HepG2 (cell line): ENCODE measurements around the gene SLC25A1. TPM values are rescaled to one million over a fixed set of nuclear protein-coding genes. Genes with fewer than 3 reads are reported as not detected.

ENCODE experiments used
- BCL6 ChIP-seq: IDR thresholded peaks from 2 replicates; pipeline ENCODE4 v1.6.1; 2016; ENCODE audit warnings: missing genetic modification reagents, missing compliant biosample characterization
- CAMTA2 ChIP-seq: sonication (generic); formaldehyde crosslinking; IDR thresholded peaks from 2 replicates; pipeline ENCODE4 v1.4.0; 2020; ENCODE audit warnings: mild to moderate bottlenecking, missing genetic modification reagents, borderline replicate concordance
- CBX5 ChIP-seq: sonication (generic); formaldehyde crosslinking; IDR thresholded peaks from 2 replicates; pipeline ENCODE4 v1.4.0; 2020; ENCODE audit warnings: missing genetic modification reagents, borderline replicate concordance
- ELF1 ChIP-seq: sonication (generic); formaldehyde crosslinking; IDR thresholded peaks from 2 replicates; pipeline ENCODE4 v1.4.0; 2020; ENCODE audit warnings: missing genetic modification reagents
- FOXK1 ChIP-seq: sonication (generic); formaldehyde crosslinking; IDR thresholded peaks from 2 replicates; pipeline ENCODE4 v1.4.0; 2020; ENCODE audit warnings: low read depth, missing genetic modification reagents, borderline replicate concordance
- HDAC1 ChIP-seq: sonication (generic); formaldehyde crosslinking; IDR thresholded peaks from 2 replicates; pipeline ENCODE4 v1.5.1; 2020; ENCODE audit warnings: mild to moderate bottlenecking, missing genetic modification reagents
- HOXA5 ChIP-seq: sonication (generic); formaldehyde crosslinking; IDR thresholded peaks from 2 replicates; pipeline ENCODE4 v1.4.0; 2020; ENCODE audit warnings: missing genetic modification reagents
- NFYC ChIP-seq: IDR thresholded peaks from 2 replicates; pipeline ENCODE4 v1.6.1; 2016; ENCODE audit warnings: missing genetic modification reagents, missing compliant biosample characterization
- NR2C2 ChIP-seq: sonication (generic); formaldehyde crosslinking; IDR thresholded peaks from 2 replicates; pipeline ENCODE4 v1.4.0; 2020; ENCODE audit warnings: missing genetic modification reagents, mild to moderate bottlenecking, moderate library complexity, borderline replicate concordance
- PAWR ChIP-seq: sonication (generic); formaldehyde crosslinking; IDR thresholded peaks from 2 replicates; pipeline ENCODE4 v1.4.0; 2020; ENCODE audit warnings: missing genetic modification reagents, mild to moderate bottlenecking, borderline replicate concordance
- POLR2A ChIP-seq, 2 experiments: IDR thresholded peaks; 2 replicates each; pipeline ENCODE4 v1.6.1; 2011; ENCODE audit warnings: low read depth in 2 of 2, low read length in 2 of 2, mild to moderate bottlenecking in 1 of 2, moderate library complexity in 1 of 2; ENCODE audit not compliant: insufficient read depth in 1 of 2
- RAD21 ChIP-seq: fragments of 450-650 bp; formaldehyde crosslinking; IDR thresholded peaks from 2 replicates; pipeline ENCODE4 v1.5.0; 2020; ENCODE audit warnings: mild to moderate bottlenecking
- RBAK ChIP-seq: sonication (generic); formaldehyde crosslinking; IDR thresholded peaks from 2 replicates; pipeline ENCODE4 v1.5.1; 2020; ENCODE audit warnings: mild to moderate bottlenecking, missing genetic modification reagents
- STAG1 ChIP-seq: sonication (generic); formaldehyde crosslinking; IDR thresholded peaks from 2 replicates; pipeline ENCODE4 v1.4.0; 2020; ENCODE audit warnings: missing genetic modification reagents
- TBP ChIP-seq: sonication (generic); formaldehyde crosslinking; IDR thresholded peaks from 2 replicates; pipeline ENCODE4 v1.5.0; 2020; ENCODE audit warnings: missing genetic modification reagents
- ZBTB1 ChIP-seq: sonication (generic); formaldehyde crosslinking; IDR thresholded peaks from 2 replicates; pipeline ENCODE4 v1.4.0; 2020; ENCODE audit warnings: missing genetic modification reagents, borderline replicate concordance
- ZFX ChIP-seq: sonication (generic); formaldehyde crosslinking; IDR thresholded peaks from 2 replicates; pipeline ENCODE4 v1.4.0; 2020; ENCODE audit warnings: mild to moderate bottlenecking, low read depth, missing genetic modification reagents, moderate library complexity
- ZNF292 ChIP-seq: sonication (generic); formaldehyde crosslinking; IDR thresholded peaks from 2 replicates; pipeline ENCODE4 v1.8.1; 2022; ENCODE audit warnings: mild to moderate bottlenecking, low read depth, missing genetic modification reagents, borderline replicate concordance
- ZNF430 ChIP-seq: sonication (generic); formaldehyde crosslinking; IDR thresholded peaks from 2 replicates; pipeline ENCODE4 v1.9.0; 2021; ENCODE audit warnings: mild to moderate bottlenecking, missing genetic modification reagents
- polyA plus RNA-seq, 8 experiments: library from polyadenylated mRNA; depleted of rRNA in 3 of 8; stranded (reverse) in 7 of 8; unstranded in 1 of 8; fragments of >200 nt; fragmentation: Illumina TruSeq in 4 of 8; extraction: Trizol in 4 of 8; gene quantifications; 2 replicates each; pipeline versions ENCODE4 v1.2.1 to v1.2.3, GENCODE V29; 2011 to 2016; ENCODE audit warnings: low read depth in 4 of 8, missing spikeins in 1 of 8, mixed read lengths in 1 of 8; ENCODE audit not compliant: insufficient read depth in 1 of 8
- total RNA-seq, 5 experiments: library from RNA; depleted of rRNA; stranded (reverse); fragments of >200 nt; fragmentation: Illumina TruSeq; extraction: Trizol; gene quantifications; 2 replicates each; pipeline ENCODE4 v1.2.3, GENCODE V29; 2016; ENCODE audit warnings: low read depth in 1 of 5
- TF ChIP-seq, protein P1 (sequence below): sonication (generic); formaldehyde crosslinking; IDR thresholded peaks from 2 replicates; pipeline ENCODE4 v1.8.0; 2022; ENCODE audit warnings: missing genetic modification reagents, mild to moderate bottlenecking, inconsistent platforms, borderline replicate concordance
- TF ChIP-seq, protein P2 (sequence below): sonication (generic); formaldehyde crosslinking; IDR thresholded peaks from 2 replicates; pipeline ENCODE4 v1.4.0; 2020; ENCODE audit warnings: missing genetic modification reagents
- TF ChIP-seq, protein P3 (sequence below): sonication (generic); formaldehyde crosslinking; IDR thresholded peaks from 2 replicates; pipeline ENCODE4 v1.5.1; 2020; ENCODE audit warnings: mild to moderate bottlenecking, missing genetic modification reagents, moderate library complexity
- TF ChIP-seq, protein P4 (sequence below): sonication (generic); formaldehyde crosslinking; IDR thresholded peaks from 2 replicates; pipeline ENCODE4 v1.8.0; 2022; ENCODE audit warnings: missing genetic modification reagents, low read depth, mild to moderate bottlenecking, borderline replicate concordance

Gene SLC25A1
- total and polyA plus RNA-seq, 2 of the 13 experiments (the other 11 are each of a cell fraction or from before 2014, with no cell fraction given): 49.4 to 161 TPM

DNA sequence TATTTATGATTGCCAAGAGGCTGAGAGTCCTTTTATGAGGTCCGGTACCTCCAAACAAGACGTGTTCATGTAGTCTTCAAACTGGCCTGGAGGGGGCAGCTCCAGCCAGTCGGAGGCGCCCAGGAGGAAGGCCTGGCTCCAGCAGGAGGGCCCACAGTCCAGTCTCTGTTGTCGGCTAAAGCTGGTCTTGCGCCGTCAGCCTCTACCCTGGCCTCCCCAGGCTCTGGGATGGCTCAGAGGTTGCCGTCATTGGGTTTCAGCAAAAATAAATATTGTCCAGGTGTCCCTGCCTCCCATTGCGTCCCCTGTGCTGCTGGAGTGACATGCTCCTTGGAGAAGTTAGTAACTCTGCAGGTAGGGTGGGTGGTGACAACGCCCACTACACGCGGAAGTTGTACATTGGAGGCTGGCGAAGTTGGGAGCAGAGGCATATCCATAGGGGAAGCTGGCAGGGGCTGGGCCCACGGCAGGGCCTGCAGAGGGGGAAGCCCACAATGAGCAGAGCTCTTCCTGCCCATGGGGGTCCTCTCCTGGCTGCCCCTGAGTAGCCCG is 1.0 kb upstream of the SLC25A1 start (continued):
- no peak for TF ChIP-seq ZNF292 (CRISPR knock-in tag)
- peak; percentile 59 for TF ChIP-seq RAD21 (CRISPR knock-in tag)
- TF ChIP-seq ZNF430 (CRISPR knock-in tag): peak; percentile 30; the same call in 1 of the 2 replicates
- 0 out of 2 replicates have a peak, but pooled peaks have one; percentile 18 for TF ChIP-seq NFYC (CRISPR knock-in tag)
- TF ChIP-seq, protein P1, sequence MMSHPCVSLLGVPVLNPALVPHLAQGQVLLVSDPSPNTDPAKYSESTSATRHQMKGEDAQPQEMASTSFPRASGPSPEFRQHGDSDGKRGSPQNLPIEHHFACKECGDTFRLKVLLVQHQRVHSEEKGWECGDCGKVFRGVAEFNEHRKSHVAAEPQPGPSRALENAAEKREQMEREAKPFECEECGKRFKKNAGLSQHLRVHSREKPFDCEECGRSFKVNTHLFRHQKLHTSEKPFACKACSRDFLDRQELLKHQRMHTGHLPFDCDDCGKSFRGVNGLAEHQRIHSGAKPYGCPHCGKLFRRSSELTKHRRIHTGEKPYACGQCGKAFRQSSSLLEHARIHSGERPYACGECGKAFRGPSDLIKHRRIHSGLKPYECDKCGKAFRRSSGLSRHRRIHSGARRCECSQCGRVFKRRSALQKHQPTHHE (CRISPR knock-in tag): no peak
- no peak for TF ChIP-seq TBP (CRISPR knock-in tag)
- TF ChIP-seq, protein P2, sequence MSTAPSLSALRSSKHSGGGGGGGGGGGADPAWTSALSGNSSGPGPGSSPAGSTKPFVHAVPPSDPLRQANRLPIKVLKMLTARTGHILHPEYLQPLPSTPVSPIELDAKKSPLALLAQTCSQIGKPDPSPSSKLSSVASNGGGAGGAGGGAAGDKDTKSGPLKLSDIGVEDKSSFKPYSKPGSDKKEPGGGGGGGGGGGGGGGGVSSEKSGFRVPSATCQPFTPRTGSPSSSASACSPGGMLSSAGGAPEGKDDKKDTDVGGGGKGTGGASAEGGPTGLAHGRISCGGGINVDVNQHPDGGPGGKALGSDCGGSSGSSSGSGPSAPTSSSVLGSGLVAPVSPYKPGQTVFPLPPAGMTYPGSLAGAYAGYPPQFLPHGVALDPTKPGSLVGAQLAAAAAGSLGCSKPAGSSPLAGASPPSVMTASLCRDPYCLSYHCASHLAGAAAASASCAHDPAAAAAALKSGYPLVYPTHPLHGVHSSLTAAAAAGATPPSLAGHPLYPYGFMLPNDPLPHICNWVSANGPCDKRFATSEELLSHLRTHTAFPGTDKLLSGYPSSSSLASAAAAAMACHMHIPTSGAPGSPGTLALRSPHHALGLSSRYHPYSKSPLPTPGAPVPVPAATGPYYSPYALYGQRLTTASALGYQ (CRISPR knock-in tag): no peak
- no peak for TF ChIP-seq HOXA5 (CRISPR knock-in tag)
- 0 out of 2 replicates have a peak, but pooled peaks have one; percentile 1 for TF ChIP-seq NR2C2 (CRISPR knock-in tag)
- TF ChIP-seq CAMTA2 (CRISPR knock-in tag): 0 out of 2 replicates have a peak, but pooled peaks have one; percentile 41
- TF ChIP-seq FOXK1: peak; percentile 31; the same call in 1 of the 2 replicates
- TF ChIP-seq, protein P3, sequence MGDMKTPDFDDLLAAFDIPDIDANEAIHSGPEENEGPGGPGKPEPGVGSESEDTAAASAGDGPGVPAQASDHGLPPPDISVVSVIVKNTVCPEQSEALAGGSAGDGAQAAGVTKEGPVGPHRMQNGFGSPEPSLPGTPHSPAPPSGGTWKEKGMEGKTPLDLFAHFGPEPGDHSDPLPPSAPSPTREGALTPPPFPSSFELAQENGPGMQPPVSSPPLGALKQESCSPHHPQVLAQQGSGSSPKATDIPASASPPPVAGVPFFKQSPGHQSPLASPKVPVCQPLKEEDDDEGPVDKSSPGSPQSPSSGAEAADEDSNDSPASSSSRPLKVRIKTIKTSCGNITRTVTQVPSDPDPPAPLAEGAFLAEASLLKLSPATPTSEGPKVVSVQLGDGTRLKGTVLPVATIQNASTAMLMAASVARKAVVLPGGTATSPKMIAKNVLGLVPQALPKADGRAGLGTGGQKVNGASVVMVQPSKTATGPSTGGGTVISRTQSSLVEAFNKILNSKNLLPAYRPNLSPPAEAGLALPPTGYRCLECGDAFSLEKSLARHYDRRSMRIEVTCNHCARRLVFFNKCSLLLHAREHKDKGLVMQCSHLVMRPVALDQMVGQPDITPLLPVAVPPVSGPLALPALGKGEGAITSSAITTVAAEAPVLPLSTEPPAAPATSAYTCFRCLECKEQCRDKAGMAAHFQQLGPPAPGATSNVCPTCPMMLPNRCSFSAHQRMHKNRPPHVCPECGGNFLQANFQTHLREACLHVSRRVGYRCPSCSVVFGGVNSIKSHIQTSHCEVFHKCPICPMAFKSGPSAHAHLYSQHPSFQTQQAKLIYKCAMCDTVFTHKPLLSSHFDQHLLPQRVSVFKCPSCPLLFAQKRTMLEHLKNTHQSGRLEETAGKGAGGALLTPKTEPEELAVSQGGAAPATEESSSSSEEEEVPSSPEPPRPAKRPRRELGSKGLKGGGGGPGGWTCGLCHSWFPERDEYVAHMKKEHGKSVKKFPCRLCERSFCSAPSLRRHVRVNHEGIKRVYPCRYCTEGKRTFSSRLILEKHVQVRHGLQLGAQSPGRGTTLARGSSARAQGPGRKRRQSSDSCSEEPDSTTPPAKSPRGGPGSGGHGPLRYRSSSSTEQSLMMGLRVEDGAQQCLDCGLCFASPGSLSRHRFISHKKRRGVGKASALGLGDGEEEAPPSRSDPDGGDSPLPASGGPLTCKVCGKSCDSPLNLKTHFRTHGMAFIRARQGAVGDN (CRISPR knock-in tag): peak; percentile 70
- TF ChIP-seq ELF1 (CRISPR knock-in tag): 0 out of 2 replicates have a peak, but pooled peaks have one; percentile 9
- TF ChIP-seq, protein P4, sequence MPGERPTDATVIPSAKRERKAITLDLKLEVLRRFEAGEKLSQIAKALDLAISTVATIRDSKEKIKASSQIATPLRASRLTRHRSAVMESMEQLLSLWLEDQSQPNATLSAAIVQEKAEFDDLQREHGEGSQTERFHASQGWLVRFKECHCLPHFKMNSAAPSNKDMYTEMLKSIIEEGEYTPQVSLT (CRISPR knock-in tag): no peak
- peak; percentile 73 for TF ChIP-seq ZFX (CRISPR knock-in tag)
- peak; percentile 8; the same call in 1 of the 2 replicates for TF ChIP-seq BCL6 (CRISPR knock-in tag)
- no peak for TF ChIP-seq RBAK (CRISPR knock-in tag)
- no peak for TF ChIP-seq ZBTB1 (CRISPR knock-in tag)
- no peak for TF ChIP-seq PAWR (CRISPR knock-in tag)
- no peak for TF ChIP-seq POLR2A (IDR thresholded peaks at IDR 0.05; ENCODE audit: insufficient read depth in 1 of 2, low read depth in 2 of 2, low read length in 2 of 2)
- peak; percentile 63 for TF ChIP-seq STAG1
- TF ChIP-seq HDAC1 (CRISPR knock-in tag): 0 out of 2 replicates have a peak, but pooled peaks have one; percentile 36
- no peak for TF ChIP-seq CBX5 (CRISPR knock-in tag)
